Measurements from ENCODE around the gene TMEM163.

Gene TMEM163

GRCh38 chr2:134457765-134458472 lies 260.9 kb downstream of the TMEM163 start:
- no peaks in the 10 kb centered on the region for H3K36me3 ChIP-seq (ENCODE audit: insufficient read depth, low read length)
- no peaks in the 10 kb centered on the region for H3K79me2 ChIP-seq (ENCODE audit: control insufficient read depth, insufficient read depth, low read length, unreplicated experiment)
- no peak overlapping the region for H3K27ac ChIP-seq (ENCODE audit: low read depth, low read length)
- peaks cover 7% of the 10 kb centered on the region for H3K4me1 ChIP-seq (ENCODE audit: control insufficient read depth, insufficient read depth, low read length, unreplicated experiment)
- H2AFZ ChIP-seq (ENCODE audit: low read length, unreplicated experiment): no peak overlapping the region
- no peak overlapping the region for H3K4me3 ChIP-seq (ENCODE audit: low read depth, low read length)
- 0 out of 2 replicates have a peak, but pooled peaks cover 7% of the 10 kb centered on the region for H3K27me3 ChIP-seq (ENCODE audit: insufficient read depth, low read length)

DNA sequence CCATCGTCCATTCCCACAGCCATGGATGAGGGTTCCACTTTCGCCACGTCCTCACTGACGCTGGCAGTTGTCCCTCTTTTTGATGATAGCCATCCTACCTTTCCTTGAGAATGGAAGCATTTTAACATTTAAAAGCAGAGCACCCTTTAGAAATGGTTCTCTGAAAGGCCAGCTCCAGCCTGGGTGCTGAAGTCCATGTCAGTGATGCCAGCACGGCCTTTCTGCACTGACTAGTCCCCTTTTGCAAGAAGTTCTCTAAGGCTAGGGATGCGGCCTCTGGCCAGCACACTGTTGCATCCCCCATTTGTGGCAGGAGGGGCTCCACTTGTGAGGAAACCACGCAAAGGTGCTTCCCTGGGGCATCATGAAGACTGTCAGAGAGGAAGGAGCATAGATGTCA lies 261.4 kb downstream of the TMEM163 start:
- Histone ChIP-seq H3K4me3 (ENCODE audit: low read depth, low read length) (no peak overlapping the region), H3K27ac (ENCODE audit: low read depth, low read length) (no peak overlapping the region), H3K79me2 (ENCODE audit: control insufficient read depth, insufficient read depth, low read length, unreplicated experiment) (no peaks in the 10 kb centered on the region), H3K27me3 (ENCODE audit: insufficient read depth, low read length) (0 out of 2 replicates have a peak, but pooled peaks cover 3% of the 10 kb centered on the region), H3K36me3 (ENCODE audit: insufficient read depth, low read length) (no peaks in the 10 kb centered on the region), H3K4me1 (ENCODE audit: control insufficient read depth, insufficient read depth, low read length, unreplicated experiment) (peaks cover 7% of the 10 kb centered on the region), H2AFZ (ENCODE audit: low read length, unreplicated experiment) (no peak overlapping the region)

GRCh38 chr2:134455426-134455825 lies 263.4 kb downstream of the TMEM163 start:
- Histone ChIP-seq H3K4me3 (ENCODE audit: low read depth, low read length) (no peak overlapping the region), H2AFZ (ENCODE audit: low read length, unreplicated experiment) (no peak overlapping the region), H3K79me2 (ENCODE audit: control insufficient read depth, insufficient read depth, low read length, unreplicated experiment) (no peaks in the 10 kb centered on the region), H3K36me3 (ENCODE audit: insufficient read depth, low read length) (no peaks in the 10 kb centered on the region), H3K27me3 (ENCODE audit: insufficient read depth, low read length) (no peaks in the 10 kb centered on the region), H3K27ac (ENCODE audit: low read depth, low read length) (no peak overlapping the region), H3K4me1 (ENCODE audit: control insufficient read depth, insufficient read depth, low read length, unreplicated experiment) (no peaks in the 10 kb centered on the region)

GRCh38 chr2:134454931-134455330 lies 263.9 kb downstream of the TMEM163 start:
- H3K27me3 ChIP-seq (ENCODE audit: insufficient read depth, low read length): no peaks in the 10 kb centered on the region
- no peak overlapping the region for H3K27ac ChIP-seq (ENCODE audit: low read depth, low read length)
- H3K4me3 ChIP-seq (ENCODE audit: low read depth, low read length): no peak overlapping the region
- no peaks in the 10 kb centered on the region for H3K79me2 ChIP-seq (ENCODE audit: control insufficient read depth, insufficient read depth, low read length, unreplicated experiment)
- H3K36me3 ChIP-seq (ENCODE audit: insufficient read depth, low read length): no peaks in the 10 kb centered on the region
- no peaks in the 10 kb centered on the region for H3K4me1 ChIP-seq (ENCODE audit: control insufficient read depth, insufficient read depth, low read length, unreplicated experiment)
- no peak overlapping the region for H2AFZ ChIP-seq (ENCODE audit: low read length, unreplicated experiment)

GRCh38 chr2:134454426-134454825 lies 264.4 kb downstream of the TMEM163 start:
- no peak overlapping the region for H3K27ac ChIP-seq (ENCODE audit: low read depth, low read length)
- no peaks in the 10 kb centered on the region for H3K4me1 ChIP-seq (ENCODE audit: control insufficient read depth, insufficient read depth, low read length, unreplicated experiment)

GRCh38 chr2:134453973-134454372 lies 264.8 kb downstream of the TMEM163 start:
- Histone ChIP-seq H3K36me3 (ENCODE audit: insufficient read depth, low read length) (no peaks in the 10 kb centered on the region), H3K4me1 (ENCODE audit: control insufficient read depth, insufficient read depth, low read length, unreplicated experiment) (no peaks in the 10 kb centered on the region), H3K4me3 (ENCODE audit: low read depth, low read length) (no peak overlapping the region)

More at GRCh38 chr2:134454426-134454825, 264.4 kb downstream of the TMEM163 start:
- H3K4me3 ChIP-seq (ENCODE audit: low read depth, low read length): no peak overlapping the region
- no peak overlapping the region for H2AFZ ChIP-seq (ENCODE audit: low read length, unreplicated experiment)
- no peaks in the 10 kb centered on the region for H3K36me3 ChIP-seq (ENCODE audit: insufficient read depth, low read length)
- H3K79me2 ChIP-seq (ENCODE audit: control insufficient read depth, insufficient read depth, low read length, unreplicated experiment): no peaks in the 10 kb centered on the region
- H3K27me3 ChIP-seq (ENCODE audit: insufficient read depth, low read length): no peaks in the 10 kb centered on the region

GRCh38 chr2:134453476-134453875 lies 265.3 kb downstream of the TMEM163 start:
- Histone ChIP-seq H3K36me3 (ENCODE audit: insufficient read depth, low read length) (no peaks in the 10 kb centered on the region), H3K4me3 (ENCODE audit: low read depth, low read length) (no peak overlapping the region), H2AFZ (ENCODE audit: low read length, unreplicated experiment) (no peak overlapping the region), H3K27me3 (ENCODE audit: insufficient read depth, low read length) (no peaks in the 10 kb centered on the region), H3K79me2 (ENCODE audit: control insufficient read depth, insufficient read depth, low read length, unreplicated experiment) (no peaks in the 10 kb centered on the region), H3K27ac (ENCODE audit: low read depth, low read length) (no peak overlapping the region), H3K4me1 (ENCODE audit: control insufficient read depth, insufficient read depth, low read length, unreplicated experiment) (no peaks in the 10 kb centered on the region)

More at GRCh38 chr2:134453973-134454372, 264.8 kb downstream of the TMEM163 start:
- Histone ChIP-seq H3K27ac (ENCODE audit: low read depth, low read length) (no peak overlapping the region), H3K27me3 (ENCODE audit: insufficient read depth, low read length) (no peaks in the 10 kb centered on the region), H3K79me2 (ENCODE audit: control insufficient read depth, insufficient read depth, low read length, unreplicated experiment) (no peaks in the 10 kb centered on the region), H2AFZ (ENCODE audit: low read length, unreplicated experiment) (no peak overlapping the region)

GRCh38 chr2:134452042-134452733 lies 266.6 kb downstream of the TMEM163 start:
- no peaks in the 10 kb centered on the region for H3K36me3 ChIP-seq (ENCODE audit: insufficient read depth, low read length)
- H3K27ac ChIP-seq (ENCODE audit: low read depth, low read length): no peak overlapping the region
- H3K4me3 ChIP-seq (ENCODE audit: low read depth, low read length): no peak overlapping the region
- no peaks in the 10 kb centered on the region for H3K4me1 ChIP-seq (ENCODE audit: control insufficient read depth, insufficient read depth, low read length, unreplicated experiment)
- no peaks in the 10 kb centered on the region for H3K27me3 ChIP-seq (ENCODE audit: insufficient read depth, low read length)
- H3K79me2 ChIP-seq (ENCODE audit: control insufficient read depth, insufficient read depth, low read length, unreplicated experiment): no peaks in the 10 kb centered on the region
- H2AFZ ChIP-seq (ENCODE audit: low read length, unreplicated experiment): no peak overlapping the region

- Histone ChIP-seq H3K4me1 (ENCODE audit: control insufficient read depth, insufficient read depth, low read length, unreplicated experiment) (peaks cover 6% of the 10 kb centered on the region), H2AFZ (ENCODE audit: low read length, unreplicated experiment) (no peak overlapping the region), H3K79me2 (ENCODE audit: control insufficient read depth, insufficient read depth, low read length, unreplicated experiment) (no peaks in the 10 kb centered on the region), H3K4me3 (ENCODE audit: low read depth, low read length) (no peak overlapping the region), H3K36me3 (ENCODE audit: insufficient read depth, low read length) (no peaks in the 10 kb centered on the region), H3K27ac (ENCODE audit: low read depth, low read length) (no peak overlapping the region), H3K27me3 (ENCODE audit: insufficient read depth, low read length) (no peaks in the 10 kb centered on the region)
Measured at GRCh38 chr2:134451347-134451630, 267.5 kb downstream of the TMEM163 start.

DNA sequence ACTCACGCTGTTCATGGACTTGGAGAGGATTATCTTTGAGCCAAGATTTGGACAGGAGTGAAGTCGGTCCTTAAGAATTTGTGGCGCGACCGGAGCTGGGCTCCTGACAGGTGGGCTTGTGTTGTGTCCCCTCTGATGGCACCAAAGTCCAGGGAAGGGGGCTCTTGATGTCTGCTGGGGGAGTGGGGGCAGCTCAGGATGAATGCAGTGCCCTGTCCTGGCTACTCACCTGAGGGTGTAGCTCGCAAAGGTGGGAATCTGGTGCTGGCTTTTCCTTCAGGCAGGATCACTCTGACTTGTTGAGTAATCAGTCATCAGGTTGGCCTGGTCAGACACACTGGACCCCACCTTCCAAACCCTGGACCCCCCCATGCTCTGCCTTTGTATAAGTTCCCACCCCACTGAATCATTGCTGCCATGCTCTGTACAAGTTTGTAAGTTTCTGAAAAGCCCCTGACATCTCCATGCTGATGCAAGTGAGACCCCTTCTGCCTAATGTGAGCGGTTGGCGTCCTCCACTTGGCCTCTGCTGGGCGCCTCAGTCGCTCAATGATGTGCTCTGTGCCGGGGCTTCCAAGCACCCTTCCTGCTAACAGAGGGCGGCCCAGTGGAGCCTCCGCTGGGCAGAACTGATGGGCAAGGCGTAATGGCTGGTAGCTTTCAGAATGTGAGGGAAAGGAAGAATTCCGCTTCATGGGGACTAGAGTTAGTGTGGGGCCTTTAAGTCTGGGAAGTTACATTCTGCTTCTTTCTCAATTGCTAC lies 268.9 kb downstream of the TMEM163 start:
- no peaks in the 10 kb centered on the region for H3K27me3 ChIP-seq (ENCODE audit: insufficient read depth, low read length)
- H3K4me3 ChIP-seq (ENCODE audit: low read depth, low read length): no peak overlapping the region
- H3K4me1 ChIP-seq (ENCODE audit: control insufficient read depth, insufficient read depth, low read length, unreplicated experiment): peaks cover 17% of the 10 kb centered on the region
- no peaks in the 10 kb centered on the region for H3K36me3 ChIP-seq (ENCODE audit: insufficient read depth, low read length)
- no peak overlapping the region for H2AFZ ChIP-seq (ENCODE audit: low read length, unreplicated experiment)
- H3K27ac ChIP-seq (ENCODE audit: low read depth, low read length): no peak overlapping the region
- no peaks in the 10 kb centered on the region for H3K79me2 ChIP-seq (ENCODE audit: control insufficient read depth, insufficient read depth, low read length, unreplicated experiment)

All from ACC112 (cell line).